ENCODE measurements around the gene TSC2. TPM values are rescaled to one million over a fixed set of nuclear protein-coding genes. Genes with fewer than 3 reads are reported as not detected.

Gene TSC2
- total and polyA plus RNA-seq, 2 of the 13 experiments (the other 11 are each of a cell fraction or from before 2014, with no cell fraction given) = 19.6 to 40.4 TPM

- in situ Hi-C loops (cut with HindIII; ENCODE audit: extremely low pct_ligation_motif_present, low pct_unique_long_range_greater_than_20kb) = no loop called here
- ATAC-seq (peak; percentile 1), FAIRE-seq (no peak), DNase-seq (ENCODE audit: low spot score) (no peak)
- peak overlapping the region in 1 of 3 experiments; percentile 46; a peak in 1 of 6 replicates for H3K4me3 ChIP-seq (replicated peaks in 1 of 3; ENCODE audit: insufficient read depth in 1 of 3, low read depth in 2 of 3, low read length in 3 of 3)
- intact Hi-C loops (cut with micrococcal nuclease; ENCODE audit: unreplicated experiment) = no loop called here
- peak overlapping the region; percentile 54 for H3K9ac ChIP-seq (ENCODE audit: insufficient read depth, low read depth, low read length)
- peak overlapping the region; percentile 64 for H3K4me2 ChIP-seq (ENCODE audit: low read depth, low read length)
- CTCF ChIA-PET (ENCODE audit: low intra/inter-chr PET ratio, low total read pairs) = no interaction called here
- H3K36me3 ChIP-seq (replicated peaks in 1 of 2; ENCODE audit: control insufficient read depth in 1 of 2, insufficient read depth in 2 of 2, low read length in 2 of 2) = peaks cover 3 to 6% of the 10 kb centered on the region in 2 experiments; a peak in 4 of 5 replicates
- H3K9me3 ChIP-seq (ENCODE audit: low read length) = no peaks in the 10 kb centered on the region
- no peak overlapping the region for H2AFZ ChIP-seq (ENCODE audit: low read length)
- 61% methylated on average over 12 of the region's 24 CpGs for WGBS (ENCODE audit: low lambda C conversion rate)
- no peaks in the 10 kb centered on the region for H3K27me3 ChIP-seq (ENCODE audit: control insufficient read depth in 1 of 2, insufficient read depth in 2 of 2, low read length in 2 of 2)
- peak overlapping the region; percentile 86 for H3K27ac ChIP-seq (ENCODE audit: extremely low read length, insufficient read depth, low read length)
- no TSS peak for BruUV-seq (replicated peaks)
- POLR2A ChIA-PET = interaction anchor here (1.2 to 4.8 kb wide), 10 partner anchors 8 to 258 kb away, joined by 3 to 62 read pairs (median 5); partner anchors contain the start of genes NHERF2, NTHL1, NUBP2 and RPS2
- H3K79me2 ChIP-seq (ENCODE audit: insufficient read depth, low read length) = no peaks in the 10 kb centered on the region
- peaks cover 70% of the 10 kb centered on the region for H3K4me1 ChIP-seq (ENCODE audit: insufficient read depth, low read length)
- no peaks in the 10 kb centered on the region for H4K20me1 ChIP-seq (ENCODE audit: insufficient read depth, low read length)
- TF ChIP-seq ZNF20 (CRISPR knock-in tag; IDR thresholded peaks at IDR 0.05) = no peak
- TF ChIP-seq ZNF232 (CRISPR knock-in tag; IDR thresholded peaks at IDR 0.05; ENCODE audit: borderline replicate concordance) = 0 out of 2 replicates have a peak, but pooled peaks have one; percentile 22
- peak; percentile 29; the same call in 1 of the 2 replicates for TF ChIP-seq ZBTB33 (CRISPR knock-in tag; IDR thresholded peaks at IDR 0.05)
- 0 out of 2 replicates have a peak, but pooled peaks have one; percentile 38 for TF ChIP-seq ZNF597 (CRISPR knock-in tag; IDR thresholded peaks at IDR 0.05)
- peak; percentile 52 for TF ChIP-seq SRSF1 (optimal IDR thresholded peaks at IDR 0.05; ENCODE audit: low read depth, low read length)
- TF ChIP-seq ZGPAT (CRISPR knock-in tag; IDR thresholded peaks at IDR 0.05) = no peak
- TF ChIP-seq ZMYM4 (CRISPR knock-in tag; IDR thresholded peaks at IDR 0.05) = peak; percentile 10; the same call in 1 of the 2 replicates
- no peak for TF ChIP-seq SMARCE1 (IDR thresholded peaks at IDR 0.05; ENCODE audit: borderline replicate concordance)
- TF ChIP-seq ZNF263 (CRISPR knock-in tag; IDR thresholded peaks at IDR 0.05) = no peak
- TF ChIP-seq ZNF710 (CRISPR knock-in tag; IDR thresholded peaks at IDR 0.05; ENCODE audit: borderline replicate concordance) = 0 out of 2 replicates have a peak, but pooled peaks have one; percentile 0
- TF ChIP-seq ZNF44 (CRISPR knock-in tag; IDR thresholded peaks at IDR 0.05) = 0 out of 2 replicates have a peak, but pooled peaks have one; percentile 64
- TF ChIP-seq ZNF274 (CRISPR knock-in tag; IDR thresholded peaks at IDR 0.05) = 0 out of 2 replicates have a peak, but pooled peaks have one; percentile 15
- no peak for TF ChIP-seq GMEB1 (CRISPR knock-in tag; IDR thresholded peaks at IDR 0.05; ENCODE audit: borderline replicate concordance)
- TF ChIP-seq ZNF749 (CRISPR knock-in tag; IDR thresholded peaks at IDR 0.05; ENCODE audit: borderline replicate concordance) = peak; percentile 38; the same call in 1 of the 2 replicates
Measured at GRCh38 chr16:2040041-2040786, 7.6 kb upstream of the TSC2 start.
